Activated T-helper 17 cell treated with anti-CD3 and anti-CD28 coated beads, Interleukin-2, amount 50 U/mL, for 72 hours (primary cell): ENCODE data around the gene POU2F3. TPM values are rescaled to one million over a fixed set of nuclear protein-coding genes. Genes with fewer than 3 reads are reported as not detected.
A peak's percentile ranks its signal among the peaks of the same experiment; 100 is the strongest.

Experiments used
- ATAC-seq: fragments of 150-1000 bp; cut with Tn5 transposase; replicated peaks from 2 replicates; pipeline ENCODE4 v1.10.0; 2021; ENCODE audit warnings: mild to moderate bottlenecking, moderate library complexity
- H3K27ac Mint-ChIP-seq: one replicate; pipeline ENCODE4 v1.8.0; 2022; ENCODE audit warnings: mixed read lengths
- H3K27me3 Mint-ChIP-seq: one replicate; pipeline ENCODE4 v1.8.0; 2022; ENCODE audit warnings: mixed read lengths
- H3K36me3 Mint-ChIP-seq: one replicate; pipeline ENCODE4 v1.8.0; 2022; ENCODE audit warnings: low read depth, mild to moderate bottlenecking, mixed read lengths
- H3K4me1 Mint-ChIP-seq: one replicate; pipeline ENCODE4 v1.8.0; 2022; ENCODE audit warnings: mixed read lengths
- H3K4me3 Mint-ChIP-seq: one replicate; pipeline ENCODE4 v1.8.0; 2022; ENCODE audit warnings: mild to moderate bottlenecking, mixed read lengths
- H3K9me3 Mint-ChIP-seq: one replicate; pipeline ENCODE4 v1.8.0; 2022; ENCODE audit warnings: mixed read lengths
- total RNA-seq, 2 donors: library from RNA; stranded (reverse); gene quantifications; one replicate each; pipeline ENCODE4 v1.2.3, GENCODE V29; 2022

POU2F3 gene
- total RNA-seq, 2 donors from 2014 or later, result 0.13 TPM; not detected in 1

GRCh38 chr11:120308081-120308480 lies 68.1 kb downstream of the POU2F3 start:
- no peak overlapping the region for H3K27ac Mint-ChIP-seq
- H3K9me3 Mint-ChIP-seq, result no peaks in the 10 kb centered on the region
- no peaks in the 10 kb centered on the region for H3K36me3 Mint-ChIP-seq
- H3K4me1 Mint-ChIP-seq, result no peaks in the 10 kb centered on the region
- H3K27me3 Mint-ChIP-seq, result peaks cover 16% of the 10 kb centered on the region
- no peak overlapping the region for H3K4me3 Mint-ChIP-seq
- no peak for ATAC-seq

- Mint-ChIP-seq H3K27me3 (peaks cover 7% of the 10 kb centered on the region), H3K9me3 (no peaks in the 10 kb centered on the region), H3K4me3 (no peak overlapping the region), H3K36me3 (no peaks in the 10 kb centered on the region), H3K4me1 (no peaks in the 10 kb centered on the region), H3K27ac (no peak overlapping the region)
- no peak for ATAC-seq
Measured at GRCh38 chr11:120310870-120311269, 70.9 kb downstream of the POU2F3 start.

- ATAC-seq, result no peak
- Mint-ChIP-seq H3K27ac (no peak overlapping the region), H3K4me1 (no peaks in the 10 kb centered on the region)
Measured at GRCh38 chr11:120314861-120315260, 74.9 kb downstream of the POU2F3 start.

GRCh38 chr11:120316880-120317688 lies 77.1 kb downstream of the POU2F3 start:
- Mint-ChIP-seq H3K27ac (no peak overlapping the region), H3K36me3 (no peaks in the 10 kb centered on the region), H3K9me3 (no peaks in the 10 kb centered on the region), H3K27me3 (peaks cover 26% of the 10 kb centered on the region), H3K4me3 (no peak overlapping the region), H3K4me1 (no peaks in the 10 kb centered on the region)
- ATAC-seq, result no peak

More at GRCh38 chr11:120314861-120315260, 74.9 kb downstream of the POU2F3 start:
- Mint-ChIP-seq H3K36me3 (no peaks in the 10 kb centered on the region), H3K4me3 (no peak overlapping the region), H3K27me3 (peaks cover 22% of the 10 kb centered on the region), H3K9me3 (no peaks in the 10 kb centered on the region)

- H3K27me3 Mint-ChIP-seq, result peaks cover 22% of the 10 kb centered on the region
- H3K36me3 Mint-ChIP-seq, result no peaks in the 10 kb centered on the region
- H3K4me1 Mint-ChIP-seq, result no peaks in the 10 kb centered on the region
- H3K4me3 Mint-ChIP-seq, result no peak overlapping the region
- H3K9me3 Mint-ChIP-seq, result no peaks in the 10 kb centered on the region
- ATAC-seq, result no peak
- no peak overlapping the region for H3K27ac Mint-ChIP-seq
Measured at GRCh38 chr11:120317689-120318480, 77.9 kb downstream of the POU2F3 start.

- Mint-ChIP-seq H3K4me1 (no peaks in the 10 kb centered on the region), H3K27me3 (peaks cover 22% of the 10 kb centered on the region), H3K4me3 (no peak overlapping the region), H3K9me3 (no peaks in the 10 kb centered on the region), H3K36me3 (no peaks in the 10 kb centered on the region), H3K27ac (no peak overlapping the region)
- ATAC-seq, result no peak
Measured at GRCh38 chr11:120318906-120319305, 79.0 kb downstream of the POU2F3 start.

GRCh38 chr11:120324932-120325810 lies 85.2 kb downstream of the POU2F3 start, which contains the start of gene TLCD5:
Gene TLCD5, plus strand, starts transcription at chr11:120325299. Its CDS starts 2,143 bp downstream, at chr11:120327442.
- peak within 1 kb of the TSS; percentile 73 for H3K4me3 Mint-ChIP-seq
- peaks cover 20% of the 10 kb centered on the region for H3K4me1 Mint-ChIP-seq
- ATAC-seq, result peak; percentile 89
- H3K36me3 Mint-ChIP-seq, result no peaks in the 10 kb centered on the region
- peak within 1 kb of the TSS; percentile 47 for H3K27ac Mint-ChIP-seq
- no peaks in the 10 kb centered on the region for H3K9me3 Mint-ChIP-seq
- peaks cover 11% of the 10 kb centered on the region for H3K27me3 Mint-ChIP-seq

GRCh38 chr11:120326228-120326627 lies 86.3 kb downstream of the POU2F3 start:
- Mint-ChIP-seq H3K4me3 (peak overlapping the region; percentile 73), H3K27me3 (peaks cover 13% of the 10 kb centered on the region), H3K36me3 (no peaks in the 10 kb centered on the region), H3K27ac (peak overlapping the region; percentile 46), H3K9me3 (no peaks in the 10 kb centered on the region), H3K4me1 (peaks cover 20% of the 10 kb centered on the region)
- no peak for ATAC-seq

- H3K27ac Mint-ChIP-seq, result no peak overlapping the region
- peaks cover 13% of the 10 kb centered on the region for H3K27me3 Mint-ChIP-seq
- no peak for ATAC-seq
- peak overlapping the region; percentile 73 for H3K4me3 Mint-ChIP-seq
- no peaks in the 10 kb centered on the region for H3K9me3 Mint-ChIP-seq
- peaks cover 20% of the 10 kb centered on the region for H3K4me1 Mint-ChIP-seq
- H3K36me3 Mint-ChIP-seq, result no peaks in the 10 kb centered on the region
Measured at GRCh38 chr11:120326845-120327281, 86.9 kb downstream of the POU2F3 start.

- Mint-ChIP-seq H3K27ac (no peak overlapping the region), H3K4me1 (peaks cover 20% of the 10 kb centered on the region), H3K9me3 (no peaks in the 10 kb centered on the region), H3K4me3 (no peak overlapping the region), H3K36me3 (no peaks in the 10 kb centered on the region), H3K27me3 (peaks cover 13% of the 10 kb centered on the region)
- no peak for ATAC-seq
Measured at GRCh38 chr11:120327311-120327710, 87.4 kb downstream of the POU2F3 start.

GRCh38 chr11:120329556-120329955 lies 89.6 kb downstream of the POU2F3 start:
- H3K36me3 Mint-ChIP-seq, result no peaks in the 10 kb centered on the region
- no peak overlapping the region for H3K4me3 Mint-ChIP-seq
- peaks cover 9% of the 10 kb centered on the region for H3K27me3 Mint-ChIP-seq
- H3K9me3 Mint-ChIP-seq, result no peaks in the 10 kb centered on the region
- H3K27ac Mint-ChIP-seq, result no peak overlapping the region
- no peak for ATAC-seq
- peaks cover 17% of the 10 kb centered on the region for H3K4me1 Mint-ChIP-seq

- H3K9me3 Mint-ChIP-seq, result no peaks in the 10 kb centered on the region
- H3K4me1 Mint-ChIP-seq, result peaks cover 15% of the 10 kb centered on the region
- H3K4me3 Mint-ChIP-seq, result no peak overlapping the region
- no peaks in the 10 kb centered on the region for H3K36me3 Mint-ChIP-seq
- H3K27me3 Mint-ChIP-seq, result peaks cover 9% of the 10 kb centered on the region
- ATAC-seq, result no peak
- no peak overlapping the region for H3K27ac Mint-ChIP-seq
Measured at GRCh38 chr11:120330045-120330444, 90.1 kb downstream of the POU2F3 start.

- ATAC-seq, result no peak
- Mint-ChIP-seq H3K9me3 (no peaks in the 10 kb centered on the region), H3K36me3 (no peaks in the 10 kb centered on the region), H3K4me3 (no peak overlapping the region), H3K4me1 (peaks cover 10% of the 10 kb centered on the region), H3K27me3 (peaks cover 5% of the 10 kb centered on the region), H3K27ac (no peak overlapping the region)
Measured at GRCh38 chr11:120331301-120331996, 91.5 kb downstream of the POU2F3 start.
